SH-SY5Y (cell line): ENCODE measurements around the gene FBN1.

ENCODE experiments used
- GATA2 ChIP-seq: IDR thresholded peaks from 2 replicates; pipeline ENCODE4 v1.6.1; 2011; ENCODE audit warnings: mild to moderate bottlenecking, low read depth, low read length
- GATA3 ChIP-seq: IDR thresholded peaks from 2 replicates; pipeline ENCODE4 v1.6.1; 2011; ENCODE audit warnings: low read depth, mild to moderate bottlenecking, low read length, moderate library complexity

DNA sequence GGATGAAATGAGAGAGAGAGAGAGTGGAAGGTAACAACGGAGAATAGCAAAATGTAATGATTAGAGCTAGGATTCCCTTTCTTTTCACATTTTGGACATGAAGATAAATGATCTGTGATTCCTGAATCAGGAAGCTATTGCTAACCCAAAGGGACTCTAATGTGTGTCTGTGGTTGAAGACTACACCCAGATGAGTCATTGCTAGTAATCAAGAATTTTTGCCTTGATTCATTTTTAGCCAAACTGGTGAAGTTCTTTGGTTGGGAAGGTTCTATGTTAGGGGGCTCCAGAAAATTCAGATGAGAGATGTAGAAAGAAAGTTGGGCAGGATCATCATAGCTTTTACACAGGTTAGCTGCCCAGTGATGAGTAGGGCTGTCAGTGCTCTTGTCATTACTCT is 197.9 kb downstream of the FBN1 start:
- TF ChIP-seq GATA2 (no peak), GATA3 (no peak)
